Hepatocyte (in vitro differentiated cells): ENCODE data around the gene WDR59. TPM values are rescaled to one million over a fixed set of nuclear protein-coding genes. Genes with fewer than 3 reads are reported as not detected.

Source experiments
- DNase-seq: peaks from one replicate; pipeline ENCODE4 v3.0.0-alpha.2; 2016; ENCODE audit warnings: low spot score
- H2AFZ ChIP-seq: fragments of 200-600 bp; sonication (generic); 2 replicates; pipeline ENCODE4 v1.6.0; 2016; ENCODE audit warnings: antibody characterized with exemption, mild to moderate bottlenecking
- H3K27ac ChIP-seq: fragments of 200-600 bp; sonication (generic); 2 replicates; pipeline ENCODE4 v1.5.1; 2016; ENCODE audit warnings: mild to moderate bottlenecking
- H3K27me3 ChIP-seq: fragments of 200-600 bp; sonication (generic); 2 replicates; pipeline ENCODE4 v1.6.1; 2016
- H3K36me3 ChIP-seq: fragments of 200-600 bp; sonication (generic); replicated peaks from 2 replicates; pipeline ENCODE4 v1.5.1; 2016; ENCODE audit warnings: low read depth; ENCODE audit not compliant: insufficient read depth
- H3K4me1 ChIP-seq: fragments of 200-600 bp; sonication (generic); 2 replicates; pipeline ENCODE4 v1.5.1; 2016; ENCODE audit warnings: mild to moderate bottlenecking, moderate library complexity; ENCODE audit not compliant: insufficient read depth
- H3K4me2 ChIP-seq: fragments of 200-600 bp; sonication (generic); 2 replicates; pipeline ENCODE4 v1.6.0; 2016
- H3K4me3 ChIP-seq: fragments of 200-600 bp; sonication (generic); 2 replicates; pipeline ENCODE4 v1.5.1; 2016; ENCODE audit warnings: mild to moderate bottlenecking
- H3K79me2 ChIP-seq: fragments of 200-600 bp; sonication (generic); 2 replicates; pipeline ENCODE4 v1.6.0; 2017; ENCODE audit warnings: mild to moderate bottlenecking
- H3K9me2 ChIP-seq: fragments of 200-600 bp; sonication (generic); replicated peaks from 2 replicates; pipeline ENCODE4 v1.6.0; 2017; ENCODE audit warnings: mild to moderate bottlenecking; ENCODE audit not compliant: insufficient read depth
- H3K9me3 ChIP-seq: fragments of 200-600 bp; sonication (generic); 2 replicates; pipeline ENCODE4 v1.5.1; 2016; ENCODE audit warnings: low read depth, mild to moderate bottlenecking
- H4K20me1 ChIP-seq: fragments of 200-600 bp; sonication (generic); 2 replicates; pipeline ENCODE4 v1.6.0; 2016; ENCODE audit warnings: mild to moderate bottlenecking; ENCODE audit not compliant: insufficient read depth, poor library complexity, severe bottlenecking
- EZH2 ChIP-seq: fragments of 200-600 bp; sonication (generic); IDR thresholded peaks from 2 replicates; pipeline ENCODE4 v1.6.1; 2016; ENCODE audit warnings: antibody characterized with exemption, mild to moderate bottlenecking, borderline replicate concordance
- EZH2phosphoT487 ChIP-seq: fragments of 200-600 bp; sonication (generic); IDR thresholded peaks from one replicate; pipeline ENCODE4 v1.6.1; 2018; ENCODE audit warnings: antibody characterized with exemption, mild to moderate bottlenecking, low read depth, moderate library complexity; ENCODE audit not compliant: unreplicated experiment, severe bottlenecking
- WGBS: methylation state at CpG from one replicate; pipeline ENCODE4 v1.1.6; 2016; ENCODE audit warnings: low lambda C conversion rate; ENCODE audit errors: missing lambda C conversion rate; 5-methylcytosine and 5-hydroxymethylcytosine counted together
- polyA plus RNA-seq: library from polyadenylated mRNA; unstranded; fragments of >200 nt; fragmentation: Nextera tagmentation; extraction: Ambion mirVana; gene quantifications from 2 replicates; pipeline ENCODE4 v1.2.1, GENCODE V29; 2016
- total RNA-seq: library from RNA; depleted of rRNA; stranded (reverse); fragments of >200 nt; gene quantifications from 2 replicates; pipeline ENCODE4 v1.2.3, GENCODE V29; 2014
- TF ChIP-seq, protein P1 (sequence below): fragments of 200-600 bp; sonication (generic); IDR thresholded peaks from 2 replicates; pipeline ENCODE4 v1.5.1; 2016; ENCODE audit warnings: antibody characterized with exemption, mild to moderate bottlenecking; ENCODE audit not compliant: poor library complexity

The WDR59 gene
- total and polyA plus RNA-seq, 2 experiments from 2014 or later, result 32.8 to 35.7 TPM

DNA sequence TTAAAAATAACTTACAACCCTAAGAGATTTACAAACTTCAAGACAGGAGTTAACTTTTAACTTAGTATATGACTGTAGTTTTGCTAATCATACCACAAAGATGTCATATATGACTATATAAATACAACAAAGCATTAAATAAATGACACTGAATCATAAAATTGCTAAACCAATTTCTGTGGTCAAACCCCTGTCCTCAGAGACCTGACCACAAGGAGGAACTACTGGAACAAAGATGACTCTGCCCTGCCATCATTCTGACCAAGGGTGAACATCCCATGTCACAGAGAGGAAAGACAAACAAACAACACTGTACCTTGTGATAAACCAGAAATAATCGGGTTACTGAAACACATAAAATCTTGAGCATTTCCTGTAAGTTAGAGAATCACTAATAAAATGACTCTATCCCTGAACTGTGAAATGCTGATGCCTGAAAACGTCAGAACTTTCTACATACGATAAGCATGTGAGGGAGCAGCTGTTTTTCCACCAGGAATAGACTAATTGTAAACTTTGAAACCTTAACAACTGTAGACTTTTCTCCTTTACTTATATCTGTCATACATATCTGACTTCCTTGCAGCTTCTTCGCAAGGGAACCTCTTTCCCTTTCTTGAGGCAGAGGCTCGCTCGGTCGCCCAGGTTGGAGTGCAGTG is 47.9 kb downstream of the WDR59 start:
- Histone ChIP-seq H3K4me1 (no peaks in the 10 kb centered on the region), H3K27me3 (no peaks in the 10 kb centered on the region), H3K27ac (no peak overlapping the region), H3K9me3 (no peaks in the 10 kb centered on the region), H3K9me2 (no peaks in the 10 kb centered on the region), H2AFZ (no peak overlapping the region), H3K4me3 (no peak overlapping the region), H3K4me2 (no peak overlapping the region), H3K79me2 (no peaks in the 10 kb centered on the region), H3K36me3 (no peaks in the 10 kb centered on the region), H4K20me1 (no peaks in the 10 kb centered on the region)
- DNase-seq, result peak; percentile 12
- WGBS, result 91% methylated on average over 7 of the region's 7 CpGs
- no peak for TF ChIP-seq EZH2
- TF ChIP-seq, protein P1, sequence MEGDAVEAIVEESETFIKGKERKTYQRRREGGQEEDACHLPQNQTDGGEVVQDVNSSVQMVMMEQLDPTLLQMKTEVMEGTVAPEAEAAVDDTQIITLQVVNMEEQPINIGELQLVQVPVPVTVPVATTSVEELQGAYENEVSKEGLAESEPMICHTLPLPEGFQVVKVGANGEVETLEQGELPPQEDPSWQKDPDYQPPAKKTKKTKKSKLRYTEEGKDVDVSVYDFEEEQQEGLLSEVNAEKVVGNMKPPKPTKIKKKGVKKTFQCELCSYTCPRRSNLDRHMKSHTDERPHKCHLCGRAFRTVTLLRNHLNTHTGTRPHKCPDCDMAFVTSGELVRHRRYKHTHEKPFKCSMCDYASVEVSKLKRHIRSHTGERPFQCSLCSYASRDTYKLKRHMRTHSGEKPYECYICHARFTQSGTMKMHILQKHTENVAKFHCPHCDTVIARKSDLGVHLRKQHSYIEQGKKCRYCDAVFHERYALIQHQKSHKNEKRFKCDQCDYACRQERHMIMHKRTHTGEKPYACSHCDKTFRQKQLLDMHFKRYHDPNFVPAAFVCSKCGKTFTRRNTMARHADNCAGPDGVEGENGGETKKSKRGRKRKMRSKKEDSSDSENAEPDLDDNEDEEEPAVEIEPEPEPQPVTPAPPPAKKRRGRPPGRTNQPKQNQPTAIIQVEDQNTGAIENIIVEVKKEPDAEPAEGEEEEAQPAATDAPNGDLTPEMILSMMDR, result no peak
- TF ChIP-seq EZH2phosphoT487, result no peak

DNA sequence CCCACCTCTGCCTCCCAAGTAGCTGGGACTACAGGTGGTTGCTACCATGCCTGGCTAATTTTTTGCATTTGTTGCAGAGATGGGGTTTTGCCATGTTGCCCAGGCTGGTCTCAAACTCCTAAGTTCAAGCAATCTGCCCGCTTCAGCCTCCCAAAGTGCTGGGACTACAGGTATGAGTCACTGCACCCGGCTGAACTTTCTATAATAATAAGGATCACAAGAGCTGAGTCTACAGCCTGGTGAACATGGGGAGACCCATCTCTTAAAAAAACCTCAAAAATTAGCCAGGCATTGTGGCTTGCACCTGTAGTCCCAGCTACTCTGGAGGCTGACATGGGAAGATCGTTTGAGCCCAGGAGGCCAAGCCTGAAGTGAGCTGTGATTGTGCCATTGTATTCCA is 53.5 kb downstream of the WDR59 start:
- WGBS, result 90% methylated on average over 3 of the region's 3 CpGs
- H3K79me2 ChIP-seq, result no peaks in the 10 kb centered on the region
- no peak overlapping the region for H2AFZ ChIP-seq
- H3K4me3 ChIP-seq, result no peak overlapping the region
- H3K9me3 ChIP-seq, result no peaks in the 10 kb centered on the region
- H3K4me1 ChIP-seq, result no peaks in the 10 kb centered on the region
- no peaks in the 10 kb centered on the region for H3K36me3 ChIP-seq
- H3K4me2 ChIP-seq, result no peak overlapping the region
- DNase-seq, result no peak
- H3K27ac ChIP-seq, result no peak overlapping the region
- no peaks in the 10 kb centered on the region for H3K9me2 ChIP-seq
- no peaks in the 10 kb centered on the region for H4K20me1 ChIP-seq
- H3K27me3 ChIP-seq, result no peaks in the 10 kb centered on the region
- TF ChIP-seq, protein P1, result no peak
- TF ChIP-seq EZH2phosphoT487 (no peak), EZH2 (no peak)

DNA sequence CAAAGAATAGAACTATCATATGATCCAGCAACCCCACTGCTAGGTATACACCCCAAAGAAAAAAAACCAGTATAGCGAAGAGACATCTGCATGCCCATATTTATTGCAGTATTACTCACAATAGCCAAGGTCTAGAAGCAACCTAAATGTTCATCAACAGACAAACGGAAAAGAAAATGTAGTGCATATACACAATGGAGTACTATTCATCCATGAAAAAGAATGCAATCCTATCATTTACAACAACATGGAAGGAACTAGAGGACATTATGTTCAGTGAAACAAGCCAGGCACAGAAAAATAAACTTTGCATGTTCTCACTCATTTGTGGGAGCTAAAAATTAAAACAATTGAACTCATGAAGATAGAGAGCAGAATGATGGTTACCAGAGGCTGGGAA is 55.3 kb downstream of the WDR59 start:
- Histone ChIP-seq H3K9me2 (no peaks in the 10 kb centered on the region), H3K9me3 (no peaks in the 10 kb centered on the region), H3K4me1 (no peaks in the 10 kb centered on the region), H3K79me2 (no peaks in the 10 kb centered on the region), H3K36me3 (no peaks in the 10 kb centered on the region), H3K27me3 (no peaks in the 10 kb centered on the region), H3K27ac (no peak overlapping the region), H2AFZ (no peak overlapping the region), H4K20me1 (no peaks in the 10 kb centered on the region), H3K4me3 (no peak overlapping the region), H3K4me2 (no peak overlapping the region)
- 96% methylated on average over 2 of the region's 2 CpGs for WGBS
- TF ChIP-seq, protein P1, result no peak
- no peak for TF ChIP-seq EZH2
- TF ChIP-seq EZH2phosphoT487, result no peak
- no peak for DNase-seq

DNA sequence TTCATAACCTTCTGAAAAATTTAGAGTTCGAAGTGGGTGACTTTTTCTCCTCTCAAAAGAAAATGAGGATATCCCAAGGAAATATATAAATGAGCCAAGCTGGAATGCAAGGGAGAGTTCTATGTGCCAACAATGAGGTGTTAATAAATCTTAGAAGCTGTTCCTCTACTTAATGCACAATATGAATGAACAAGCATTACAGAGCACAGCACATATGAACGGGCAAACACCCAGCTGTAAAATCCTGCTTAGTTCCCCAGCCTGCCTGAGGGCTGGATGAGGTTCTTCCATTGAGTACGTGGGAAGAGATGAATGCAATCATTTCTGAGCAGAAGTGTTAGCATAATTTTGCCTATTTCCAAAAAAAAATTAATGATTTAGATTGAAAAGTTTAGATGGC is 58.1 kb downstream of the WDR59 start:
- H3K9me3 ChIP-seq, result no peaks in the 10 kb centered on the region
- no peak overlapping the region for H3K4me2 ChIP-seq
- H3K27me3 ChIP-seq, result no peaks in the 10 kb centered on the region
- H3K4me1 ChIP-seq, result peaks cover 8% of the 10 kb centered on the region
- no peak overlapping the region for H2AFZ ChIP-seq
- DNase-seq, result no peak
- H4K20me1 ChIP-seq, result no peaks in the 10 kb centered on the region
- no peak for TF ChIP-seq EZH2phosphoT487
- TF ChIP-seq, protein P1, result no peak
- TF ChIP-seq EZH2, result no peak
- H3K9me2 ChIP-seq, result no peaks in the 10 kb centered on the region
- H3K27ac ChIP-seq, result no peak overlapping the region
- H3K79me2 ChIP-seq, result no peaks in the 10 kb centered on the region
- no peak overlapping the region for H3K4me3 ChIP-seq
- no peaks in the 10 kb centered on the region for H3K36me3 ChIP-seq
- 85% methylated on average over 3 of the region's 3 CpGs for WGBS
